Fibroblast of lung (primary cell): ENCODE results near the gene NUBPL. TPM values are rescaled to one million over a fixed set of nuclear protein-coding genes. Genes with fewer than 3 reads are reported as not detected.

Experiments used
- DNase-seq, 2 donors: peaks; one replicate each; pipeline versions ENCODE4 v3.0.0 to v3.0.0-alpha.2; 2010; ENCODE audit warnings: low read depth in 2 of 2
- H2AFZ ChIP-seq: 2 replicates; pipeline ENCODE4 v1.5.1; 2012; ENCODE audit warnings: low read length, control low read depth, inconsistent platforms
- H3K27ac ChIP-seq: 2 replicates; pipeline ENCODE4 v1.5.1; 2011; ENCODE audit warnings: low read length, control low read depth; ENCODE audit not compliant: insufficient read depth
- H3K27me3 ChIP-seq: 2 replicates; pipeline ENCODE4 v1.5.1; 2011; ENCODE audit warnings: mild to moderate bottlenecking, low read length; ENCODE audit not compliant: control insufficient read depth, insufficient read depth
- H3K36me3 ChIP-seq: 2 replicates; pipeline ENCODE4 v1.5.1; 2011; ENCODE audit warnings: low read length; ENCODE audit not compliant: control insufficient read depth, insufficient read depth
- H3K4me1 ChIP-seq: 2 replicates; pipeline ENCODE4 v1.5.1; 2011; ENCODE audit warnings: low read length; ENCODE audit not compliant: control insufficient read depth, insufficient read depth; ENCODE audit errors: extremely low read depth
- H3K4me2 ChIP-seq: 2 replicates; pipeline ENCODE4 v1.5.1; 2011; ENCODE audit warnings: low read length, control low read depth; ENCODE audit not compliant: insufficient read depth; ENCODE audit errors: extremely low read depth
- H3K4me3 ChIP-seq, 4 experiments: fragments of 200-600 bp in 1 of 4; sonication (generic) in 1 of 4; replicated peaks in 1 of 4; 2 replicates each; pipeline ENCODE4 v1.5.1; 2011 to 2016; ENCODE audit warnings: low read length in 4 of 4, low read depth in 3 of 4, mild to moderate bottlenecking in 3 of 4, control low read depth in 2 of 4, inconsistent platforms in 1 of 4, mixed read lengths in 1 of 4; ENCODE audit not compliant: insufficient read depth in 1 of 4; ENCODE audit errors: control extremely low read depth in 1 of 4
- H3K79me2 ChIP-seq: 2 replicates; pipeline ENCODE4 v1.5.1; 2012; ENCODE audit warnings: mild to moderate bottlenecking, low read length, inconsistent platforms; ENCODE audit not compliant: control insufficient read depth, insufficient read depth
- H3K9ac ChIP-seq: 2 replicates; pipeline ENCODE4 v1.5.1; 2011; ENCODE audit warnings: mild to moderate bottlenecking, low read length, control low read depth; ENCODE audit not compliant: insufficient read depth
- H3K9me3 ChIP-seq: 2 replicates; pipeline ENCODE4 v1.5.1; 2012; ENCODE audit warnings: low read depth, low read length; ENCODE audit not compliant: control insufficient read depth, insufficient read depth
- H4K20me1 ChIP-seq: 2 replicates; pipeline ENCODE4 v1.5.1; 2011; ENCODE audit warnings: low read length; ENCODE audit not compliant: control insufficient read depth, insufficient read depth; ENCODE audit errors: extremely low read depth
- EZH2 ChIP-seq: IDR thresholded peaks from 2 replicates; pipeline ENCODE4 v1.5.1; 2012; ENCODE audit warnings: low read length, control low read depth, mild to moderate bottlenecking; ENCODE audit errors: missing control alignments
- polyA plus RNA-seq, 2 donors: library from polyadenylated mRNA; depleted of rRNA in 1 of 2; stranded (reverse) in 1 of 2; unstranded in 1 of 2; fragments of >200 nt; gene quantifications; 2 replicates each; pipeline ENCODE4 v1.2.1, GENCODE V29; 2011 to 2012; ENCODE audit warnings: missing spikeins in 1 of 2
- total RNA-seq: library from RNA; depleted of rRNA; stranded (reverse); fragments of >200 nt; gene quantifications from 2 replicates; pipeline ENCODE4 v1.2.1, GENCODE V29; 2014
- TF ChIP-seq, protein P1 (sequence below), 2 donors: IDR thresholded peaks in 1 of 2; conservative IDR thresholded peaks in 1 of 2; 1 replicate in 1 of 2; 2 replicates in 1 of 2; pipeline ENCODE4 v1.5.1; 2011 to 2012; ENCODE audit warnings: low read length in 2 of 2, control low read depth in 1 of 2, inconsistent platforms in 1 of 2, low read depth in 1 of 2, mild to moderate bottlenecking in 1 of 2

Gene NUBPL
- total and polyA plus RNA-seq, 2 donors (not counting 1 experiment from before 2014, with no cell fraction given): 9.0 to 10.7 TPM

DNA sequence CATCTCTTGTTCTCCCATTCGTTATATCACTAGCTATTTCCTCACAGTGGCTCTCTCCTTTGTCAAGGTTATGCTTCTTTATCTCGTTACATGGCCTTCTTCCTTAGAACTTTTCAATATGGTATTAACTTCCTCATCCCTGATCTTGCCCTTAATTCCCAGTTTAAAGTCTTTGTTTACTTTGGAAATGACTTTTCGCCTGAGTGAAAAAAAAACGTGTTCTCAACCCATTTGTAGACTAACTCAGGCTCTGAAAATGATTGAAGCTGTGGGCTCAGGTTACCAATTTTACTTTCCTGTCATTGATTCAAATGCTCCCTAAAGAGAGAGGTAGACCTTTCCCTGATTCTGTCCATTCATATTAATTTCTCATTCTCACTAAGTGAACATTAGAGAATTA, 135.2 kb downstream of the NUBPL start:
- H3K4me3 ChIP-seq: no peak overlapping the region
- H3K4me1 ChIP-seq: no peaks in the 10 kb centered on the region
- no peak overlapping the region for H2AFZ ChIP-seq
- no peaks in the 10 kb centered on the region for H3K36me3 ChIP-seq
- no peak for DNase-seq
- no peaks in the 10 kb centered on the region for H3K27me3 ChIP-seq
- TF ChIP-seq, protein P1, sequence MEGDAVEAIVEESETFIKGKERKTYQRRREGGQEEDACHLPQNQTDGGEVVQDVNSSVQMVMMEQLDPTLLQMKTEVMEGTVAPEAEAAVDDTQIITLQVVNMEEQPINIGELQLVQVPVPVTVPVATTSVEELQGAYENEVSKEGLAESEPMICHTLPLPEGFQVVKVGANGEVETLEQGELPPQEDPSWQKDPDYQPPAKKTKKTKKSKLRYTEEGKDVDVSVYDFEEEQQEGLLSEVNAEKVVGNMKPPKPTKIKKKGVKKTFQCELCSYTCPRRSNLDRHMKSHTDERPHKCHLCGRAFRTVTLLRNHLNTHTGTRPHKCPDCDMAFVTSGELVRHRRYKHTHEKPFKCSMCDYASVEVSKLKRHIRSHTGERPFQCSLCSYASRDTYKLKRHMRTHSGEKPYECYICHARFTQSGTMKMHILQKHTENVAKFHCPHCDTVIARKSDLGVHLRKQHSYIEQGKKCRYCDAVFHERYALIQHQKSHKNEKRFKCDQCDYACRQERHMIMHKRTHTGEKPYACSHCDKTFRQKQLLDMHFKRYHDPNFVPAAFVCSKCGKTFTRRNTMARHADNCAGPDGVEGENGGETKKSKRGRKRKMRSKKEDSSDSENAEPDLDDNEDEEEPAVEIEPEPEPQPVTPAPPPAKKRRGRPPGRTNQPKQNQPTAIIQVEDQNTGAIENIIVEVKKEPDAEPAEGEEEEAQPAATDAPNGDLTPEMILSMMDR (conservative IDR thresholded peaks at IDR 0.05 in 1 of 2, IDR thresholded peaks at IDR 0.05 in 1 of 2; ENCODE audit: low read depth in 1 of 2, low read length in 2 of 2): no peak
- TF ChIP-seq EZH2: no peak
- H3K27ac ChIP-seq: no peak overlapping the region
- no peaks in the 10 kb centered on the region for H3K79me2 ChIP-seq
- H3K4me2 ChIP-seq: no peak overlapping the region
- no peak overlapping the region for H3K9ac ChIP-seq
- H3K9me3 ChIP-seq: no peaks in the 10 kb centered on the region
- no peaks in the 10 kb centered on the region for H4K20me1 ChIP-seq

GRCh38 chr14:31699809-31700208, 138.6 kb downstream of the NUBPL start:
- no peaks in the 10 kb centered on the region for H3K9me3 ChIP-seq
- no peaks in the 10 kb centered on the region for H3K79me2 ChIP-seq
- H3K9ac ChIP-seq: no peak overlapping the region
- no peak overlapping the region for H2AFZ ChIP-seq
- no peaks in the 10 kb centered on the region for H3K36me3 ChIP-seq
- TF ChIP-seq, protein P1 (conservative IDR thresholded peaks at IDR 0.05 in 1 of 2, IDR thresholded peaks at IDR 0.05 in 1 of 2; ENCODE audit: low read depth in 1 of 2, low read length in 2 of 2): no peak
- TF ChIP-seq EZH2: no peak
- no peak overlapping the region for H3K4me2 ChIP-seq
- no peaks in the 10 kb centered on the region for H4K20me1 ChIP-seq
- DNase-seq: no peak
- no peaks in the 10 kb centered on the region for H3K27me3 ChIP-seq
- no peak overlapping the region for H3K4me3 ChIP-seq
- H3K4me1 ChIP-seq: no peaks in the 10 kb centered on the region
- H3K27ac ChIP-seq: no peak overlapping the region

- no peaks in the 10 kb centered on the region for H4K20me1 ChIP-seq
- no peak overlapping the region for H3K27ac ChIP-seq
- no peak for DNase-seq
- H3K27me3 ChIP-seq: no peaks in the 10 kb centered on the region
- no peaks in the 10 kb centered on the region for H3K36me3 ChIP-seq
- no peaks in the 10 kb centered on the region for H3K9me3 ChIP-seq
- H3K4me3 ChIP-seq: no peak overlapping the region
- H3K79me2 ChIP-seq: no peaks in the 10 kb centered on the region
- no peak overlapping the region for H3K4me2 ChIP-seq
- H3K4me1 ChIP-seq: no peaks in the 10 kb centered on the region
- no peak overlapping the region for H3K9ac ChIP-seq
- TF ChIP-seq EZH2: no peak
- TF ChIP-seq, protein P1 (conservative IDR thresholded peaks at IDR 0.05 in 1 of 2, IDR thresholded peaks at IDR 0.05 in 1 of 2; ENCODE audit: low read depth in 1 of 2, low read length in 2 of 2): no peak
- no peak overlapping the region for H2AFZ ChIP-seq
Observed at GRCh38 chr14:31700282-31701074, 139.3 kb downstream of the NUBPL start.
